HG03135 (cell line): Measurements from ENCODE around the gene GIMAP7.

ENCODE experiments used
- ATAC-seq: cut with Tn5 transposase; IDR thresholded peaks from one replicate; pipeline ENCODE4 v1.9.1; 2021; ENCODE audit warnings: mild to moderate bottlenecking, moderate library complexity; ENCODE audit not compliant: unreplicated experiment

GIMAP7 gene

DNA sequence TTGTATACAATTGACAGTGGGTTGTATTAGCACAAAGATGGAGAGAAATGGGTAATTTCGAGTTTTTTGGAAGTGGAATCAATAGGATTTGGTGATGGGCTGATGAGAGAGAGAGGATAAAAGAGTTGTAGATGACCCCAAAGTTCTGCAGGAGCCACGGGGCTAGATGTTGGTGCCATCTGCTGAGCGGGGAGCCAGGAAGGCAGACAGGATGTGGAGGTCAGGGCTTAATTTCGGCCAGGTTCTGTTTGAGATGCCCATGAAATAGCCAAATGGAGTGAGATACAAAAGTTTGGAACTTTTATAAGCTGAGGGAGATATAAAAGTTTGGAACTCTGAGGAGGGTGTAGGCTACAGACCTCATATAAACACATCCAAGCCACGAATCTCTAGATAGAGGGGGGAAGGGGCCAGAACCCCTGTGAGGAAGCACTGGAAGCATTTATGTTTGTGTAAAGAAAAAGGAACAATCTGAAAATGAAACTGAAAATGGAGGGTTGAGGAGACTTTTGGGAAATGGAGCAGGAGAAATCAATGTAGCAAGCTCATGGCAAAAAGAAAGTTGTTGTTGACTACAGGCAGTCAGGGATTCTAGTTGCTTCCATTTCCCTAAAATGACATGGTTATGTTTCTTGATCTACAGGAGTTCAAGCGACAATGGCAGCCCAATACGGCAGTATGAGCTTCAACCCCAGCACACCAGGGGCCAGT, 54.7 kb downstream of the GIMAP7 start:
- no peak for ATAC-seq
